ENCODE data around the gene PERCC1.

GRCh38 chr16:1403036-1403435, 27.8 kb upstream of the PERCC1 start:
- TF ChIP-seq CTCF (IDR thresholded peaks at IDR 0.05; ENCODE audit: low read depth, low read length, poor library complexity, severe bottlenecking) (no peak), EZH2phosphoT487 (IDR thresholded peaks at IDR 0.05; ENCODE audit: borderline replicate concordance, low read length) (no peak)
